PC-3 (cell line): Measurements from ENCODE around the gene CDC6. TPM values are rescaled to one million over a fixed set of nuclear protein-coding genes. Genes with fewer than 3 reads are reported as not detected.

Experiments used
- ATAC-seq: fragments of 200-7000 bp; cut with Tn5 transposase; 2 replicates; pipeline ENCODE4 v1.9.1; 2020; ENCODE audit warnings: mild to moderate bottlenecking, moderate library complexity
- BruUV-seq: library from RNA; stranded (reverse); fragments of 400-500 nt; replicated peaks from 2 replicates; lab custom pipeline; 2021; lab: Mats Ljungman, UMichigan
- CTCF ChIA-PET: fragments of 300-600 bp; sonication (Branson Sonifier 250); formaldehyde crosslinking; loops from one replicate; lab custom pipeline; 2022; ENCODE audit warnings: antibody characterized with exemption; lab: Charles Lee
- POLR2A ChIA-PET: fragments of 300-600 bp; sonication (Branson Sonifier 250); formaldehyde crosslinking; loops from one replicate; lab custom pipeline; 2022; ENCODE audit warnings: antibody characterized with exemption; ENCODE audit not compliant: unreplicated experiment; lab: Charles Lee
- DNase-seq: peaks from one replicate; pipeline ENCODE4 v3.0.0-alpha.2; 2015
- H2AFZ ChIP-seq: fragments of 300-600 bp; sonication (generic); 2 replicates; pipeline ENCODE4 v1.6.0; 2016; ENCODE audit warnings: antibody characterized with exemption, low read length
- H3F3A ChIP-seq: fragments of 300-600 bp; sonication (generic); one replicate; pipeline ENCODE4 v1.6.0; 2017; ENCODE audit warnings: antibody characterized with exemption, low read length, control low read depth, mild to moderate bottlenecking; ENCODE audit not compliant: unreplicated experiment
- H3K27ac ChIP-seq: fragments of 300-600 bp; sonication (generic); 2 replicates; pipeline ENCODE4 v1.5.1; 2016; ENCODE audit warnings: mild to moderate bottlenecking, low read length
- H3K27me3 ChIP-seq: fragments of 300-600 bp; sonication (generic); 2 replicates; pipeline ENCODE4 v1.6.1; 2016; ENCODE audit warnings: low read length, mixed read lengths
- H3K36me3 ChIP-seq: fragments of 300-600 bp; sonication (generic); 2 replicates; pipeline ENCODE4 v1.6.1; 2016; ENCODE audit warnings: low read depth, mixed run types, low read length, mixed read lengths
- H3K4me1 ChIP-seq: fragments of 300-600 bp; sonication (generic); 2 replicates; pipeline ENCODE4 v1.5.1; 2016; ENCODE audit warnings: low read length; ENCODE audit not compliant: insufficient read depth
- H3K4me2 ChIP-seq: fragments of 300-600 bp; sonication (generic); 2 replicates; pipeline ENCODE4 v1.6.0; 2016; ENCODE audit warnings: low read length
- H3K4me3 ChIP-seq: fragments of 300-600 bp; sonication (generic); 2 replicates; pipeline ENCODE4 v1.5.1; 2016; ENCODE audit warnings: mild to moderate bottlenecking, low read length, mixed read lengths
- H3K79me2 ChIP-seq: fragments of 300-600 bp; sonication (generic); 2 replicates; pipeline ENCODE4 v1.6.1; 2017; ENCODE audit warnings: low read length, mixed read lengths
- H3K9ac ChIP-seq: fragments of 300-600 bp; sonication (generic); 2 replicates; pipeline ENCODE4 v1.6.0; 2016; ENCODE audit warnings: mild to moderate bottlenecking, low read length
- H3K9me2 ChIP-seq: fragments of 300-600 bp; sonication (generic); replicated peaks from 2 replicates; pipeline ENCODE4 v1.6.1; 2016; ENCODE audit warnings: mixed run types, low read length, mixed read lengths
- H3K9me3 ChIP-seq: fragments of 300-600 bp; sonication (generic); 2 replicates; pipeline ENCODE4 v1.6.1; 2016; ENCODE audit warnings: low read length, mixed read lengths
- H4K20me1 ChIP-seq: fragments of 300-600 bp; sonication (generic); 2 replicates; pipeline ENCODE4 v1.6.1; 2016; ENCODE audit warnings: low read length, mixed read lengths
- EZH2 ChIP-seq: fragments of 300-600 bp; sonication (generic); IDR thresholded peaks from one replicate; pipeline ENCODE4 v1.6.1; 2017; ENCODE audit warnings: antibody characterized with exemption, mild to moderate bottlenecking, low read length; ENCODE audit not compliant: unreplicated experiment
- EZH2phosphoT487 ChIP-seq: fragments of 300-600 bp; sonication (generic); IDR thresholded peaks from 2 replicates; pipeline ENCODE4 v1.6.1; 2018; ENCODE audit warnings: mild to moderate bottlenecking, antibody characterized with exemption, low read length, borderline replicate concordance
- intact Hi-C: fragments of 100-400 bp; cut with micrococcal nuclease; formaldehyde crosslinking; loops from 2 replicates; pipeline ENCODE4 v1.9.0; 2023
- total RNA-seq: library from RNA; depleted of rRNA; stranded (reverse); fragments of >200 nt; gene quantifications from 2 replicates; pipeline ENCODE4 v1.2.3, GENCODE V29; 2014
- TF ChIP-seq, protein P1 (sequence below): fragments of 300-600 bp; sonication (generic); conservative IDR thresholded peaks from 2 replicates; pipeline ENCODE4 v1.5.1; 2017; ENCODE audit warnings: antibody characterized with exemption, low read depth, mild to moderate bottlenecking, low read length

The CDC6 gene
- total RNA-seq, 1 experiment from 2014 or later, result 48.9 TPM

DNA sequence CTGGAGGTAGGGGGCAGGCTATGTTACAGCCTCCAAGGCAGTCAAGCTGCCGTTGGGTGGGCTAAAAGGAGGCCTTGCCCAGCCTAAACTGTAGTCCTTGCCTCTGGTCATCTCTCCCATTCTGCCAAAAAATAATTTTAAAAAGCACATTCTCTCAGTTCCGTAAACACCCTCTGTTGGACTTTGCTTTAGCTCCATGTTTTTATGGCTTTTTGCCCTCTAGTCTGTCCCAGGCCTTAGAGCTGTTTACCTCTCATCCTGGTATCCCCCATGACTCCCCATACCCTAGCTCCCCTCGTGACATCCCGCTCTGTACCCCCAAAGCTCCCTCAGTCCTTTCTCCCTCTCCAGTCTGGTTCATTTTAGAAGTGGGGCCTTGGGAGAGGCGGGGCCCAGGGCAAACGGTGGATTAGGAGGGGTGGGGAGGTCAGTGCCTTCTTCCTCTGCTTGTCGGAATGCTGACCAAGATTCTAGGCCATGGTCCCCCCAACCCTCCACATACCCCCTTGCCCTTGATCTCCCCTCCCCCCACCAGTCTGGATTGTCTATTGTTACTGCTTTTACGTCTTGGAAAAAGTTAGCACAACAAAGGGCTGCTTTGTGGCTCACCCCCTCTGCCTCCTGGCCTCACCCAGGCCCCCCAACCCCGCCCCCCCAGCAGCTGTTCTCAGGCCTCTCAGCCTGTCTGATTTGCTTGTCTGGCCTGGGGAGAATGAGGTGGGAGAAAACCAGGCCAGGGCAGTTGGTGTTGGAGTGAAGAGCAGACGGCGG is 58.5 kb downstream of the CDC6 start:
- H3K79me2 ChIP-seq, result peaks cover 3% of the 10 kb centered on the region; the same call in 1 of the 2 replicates
- no peak overlapping the region for H3K9ac ChIP-seq
- no peak overlapping the region for H2AFZ ChIP-seq
- H3K4me1 ChIP-seq, result no peaks in the 10 kb centered on the region; the same call in 1 of the 2 replicates
- CTCF ChIA-PET, result no interaction called here
- H3K27ac ChIP-seq, result no peak overlapping the region
- no peak for TF ChIP-seq EZH2
- BruUV-seq, result no TSS peak
- no peaks in the 10 kb centered on the region for H3K9me2 ChIP-seq
- no peaks in the 10 kb centered on the region for H3K36me3 ChIP-seq
- H3K9me3 ChIP-seq, result no peaks in the 10 kb centered on the region
- ATAC-seq (no peak), DNase-seq (no peak)
- POLR2A ChIA-PET, result no interaction called here
- H3K4me2 ChIP-seq, result no peak overlapping the region
- H3K4me3 ChIP-seq, result no peak overlapping the region
- intact Hi-C loops, result no loop called here
- no peaks in the 10 kb centered on the region for H4K20me1 ChIP-seq
- no peaks in the 10 kb centered on the region for H3K27me3 ChIP-seq
- no peaks in the 10 kb centered on the region for H3F3A ChIP-seq

DNA sequence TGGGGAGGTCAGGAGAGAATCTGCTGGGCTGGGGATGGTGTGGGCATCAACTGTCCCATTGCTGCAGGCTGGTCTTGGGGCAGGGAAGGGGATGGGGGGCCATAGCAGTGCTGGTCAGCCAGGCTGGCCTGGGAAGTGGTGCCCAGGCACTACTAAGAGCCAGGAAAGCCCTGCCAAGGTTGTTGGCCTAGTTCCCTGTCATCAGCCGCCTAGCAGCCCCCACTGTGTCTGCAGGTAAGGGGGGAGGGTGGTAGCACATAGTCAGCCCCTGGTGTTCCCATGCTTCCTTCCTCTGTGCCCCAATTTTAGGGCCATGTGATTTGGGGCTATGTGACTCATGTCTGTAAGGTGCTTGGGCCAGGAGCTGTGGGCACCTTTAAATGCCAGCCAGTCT is 59.1 kb downstream of the CDC6 start:
- no peaks in the 10 kb centered on the region; the same call in 1 of the 2 replicates for H3K4me1 ChIP-seq
- no peaks in the 10 kb centered on the region for H3K9me2 ChIP-seq
- H3F3A ChIP-seq, result no peaks in the 10 kb centered on the region
- H3K36me3 ChIP-seq, result no peaks in the 10 kb centered on the region
- no peaks in the 10 kb centered on the region for H3K27me3 ChIP-seq
- no peak overlapping the region for H3K4me2 ChIP-seq
- no peaks in the 10 kb centered on the region for H4K20me1 ChIP-seq
- DNase-seq, result no peak
- no peak for ATAC-seq
- intact Hi-C loops, result no loop called here
- no TSS peak for BruUV-seq
- ChIA-PET POLR2A (no interaction called here), CTCF (no interaction called here)
- no peak overlapping the region for H2AFZ ChIP-seq
- H3K4me3 ChIP-seq, result no peak overlapping the region
- H3K27ac ChIP-seq, result no peak overlapping the region
- TF ChIP-seq EZH2, result no peak
- TF ChIP-seq, protein P1, sequence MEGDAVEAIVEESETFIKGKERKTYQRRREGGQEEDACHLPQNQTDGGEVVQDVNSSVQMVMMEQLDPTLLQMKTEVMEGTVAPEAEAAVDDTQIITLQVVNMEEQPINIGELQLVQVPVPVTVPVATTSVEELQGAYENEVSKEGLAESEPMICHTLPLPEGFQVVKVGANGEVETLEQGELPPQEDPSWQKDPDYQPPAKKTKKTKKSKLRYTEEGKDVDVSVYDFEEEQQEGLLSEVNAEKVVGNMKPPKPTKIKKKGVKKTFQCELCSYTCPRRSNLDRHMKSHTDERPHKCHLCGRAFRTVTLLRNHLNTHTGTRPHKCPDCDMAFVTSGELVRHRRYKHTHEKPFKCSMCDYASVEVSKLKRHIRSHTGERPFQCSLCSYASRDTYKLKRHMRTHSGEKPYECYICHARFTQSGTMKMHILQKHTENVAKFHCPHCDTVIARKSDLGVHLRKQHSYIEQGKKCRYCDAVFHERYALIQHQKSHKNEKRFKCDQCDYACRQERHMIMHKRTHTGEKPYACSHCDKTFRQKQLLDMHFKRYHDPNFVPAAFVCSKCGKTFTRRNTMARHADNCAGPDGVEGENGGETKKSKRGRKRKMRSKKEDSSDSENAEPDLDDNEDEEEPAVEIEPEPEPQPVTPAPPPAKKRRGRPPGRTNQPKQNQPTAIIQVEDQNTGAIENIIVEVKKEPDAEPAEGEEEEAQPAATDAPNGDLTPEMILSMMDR, result no peak
- no peak for TF ChIP-seq EZH2phosphoT487
- no peaks in the 10 kb centered on the region for H3K9me3 ChIP-seq
- peaks cover 3% of the 10 kb centered on the region; the same call in 1 of the 2 replicates for H3K79me2 ChIP-seq
- H3K9ac ChIP-seq, result no peak overlapping the region

DNA sequence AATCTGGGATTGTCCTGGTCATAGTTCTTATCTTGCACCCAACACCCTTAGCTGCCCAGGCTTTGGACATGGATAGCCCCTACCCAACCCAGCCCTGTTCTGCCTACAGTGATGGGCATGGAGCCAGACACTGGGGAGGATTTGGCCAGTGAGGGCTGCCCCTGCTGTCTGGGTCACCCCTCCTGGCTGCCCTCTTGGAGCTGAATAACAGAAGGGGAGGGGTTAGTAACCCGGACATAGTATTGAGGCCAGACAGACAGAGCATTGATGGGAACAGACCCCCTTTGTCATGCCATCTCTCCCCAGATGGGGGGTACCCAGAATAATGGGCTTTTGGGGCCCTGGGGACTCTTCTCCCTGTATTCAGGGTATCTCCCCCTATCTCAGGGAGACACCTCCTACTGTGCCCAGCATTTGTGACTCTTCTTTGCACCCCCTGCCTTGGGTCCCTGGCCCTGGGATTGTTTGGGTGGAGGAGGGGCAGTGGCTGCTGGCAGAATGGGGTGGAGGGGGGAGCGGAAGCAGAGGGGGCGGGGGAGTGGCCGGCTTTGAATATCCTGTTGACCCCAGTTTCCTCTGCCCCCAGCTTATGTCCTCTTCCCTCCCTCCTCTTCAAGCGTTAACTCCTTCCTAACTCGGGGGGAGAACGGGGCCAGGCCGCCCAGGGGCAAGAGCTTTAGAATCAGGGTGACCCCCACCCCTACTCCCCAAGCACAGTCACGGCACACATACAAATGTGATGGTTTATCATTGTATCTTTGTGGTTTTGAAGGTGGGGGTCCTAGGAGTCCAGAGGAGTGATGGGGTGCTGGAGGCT is 59.8 kb downstream of the CDC6 start:
- Histone ChIP-seq H3K4me1 (no peaks in the 10 kb centered on the region; the same call in 1 of the 2 replicates), H2AFZ (no peak overlapping the region), H3K9ac (no peak overlapping the region), H4K20me1 (no peaks in the 10 kb centered on the region), H3K4me2 (no peak overlapping the region), H3K79me2 (peaks cover 3% of the 10 kb centered on the region; the same call in 1 of the 2 replicates), H3K27me3 (no peaks in the 10 kb centered on the region), H3F3A (no peaks in the 10 kb centered on the region), H3K9me2 (no peaks in the 10 kb centered on the region), H3K9me3 (no peaks in the 10 kb centered on the region), H3K36me3 (0 out of 2 replicates have a peak, but pooled peaks cover 1% of the 10 kb centered on the region), H3K4me3 (no peak overlapping the region), H3K27ac (no peak overlapping the region)
- no peak for DNase-seq
- CTCF ChIA-PET, result no interaction called here
- no peak for ATAC-seq
- POLR2A ChIA-PET, result no interaction called here
- TF ChIP-seq EZH2phosphoT487, result no peak
- TF ChIP-seq, protein P1, result no peak
- TF ChIP-seq EZH2, result no peak
- no TSS peak for BruUV-seq
- intact Hi-C loops, result no loop called here
